ENCODE results near the gene TRAPPC13.
"Not testable (repeated sequence)": the region's sequence is repeated elsewhere in the genome, so short reads cannot be mapped to it uniquely, and the experiment has no call there.

TRAPPC13 gene

DNA sequence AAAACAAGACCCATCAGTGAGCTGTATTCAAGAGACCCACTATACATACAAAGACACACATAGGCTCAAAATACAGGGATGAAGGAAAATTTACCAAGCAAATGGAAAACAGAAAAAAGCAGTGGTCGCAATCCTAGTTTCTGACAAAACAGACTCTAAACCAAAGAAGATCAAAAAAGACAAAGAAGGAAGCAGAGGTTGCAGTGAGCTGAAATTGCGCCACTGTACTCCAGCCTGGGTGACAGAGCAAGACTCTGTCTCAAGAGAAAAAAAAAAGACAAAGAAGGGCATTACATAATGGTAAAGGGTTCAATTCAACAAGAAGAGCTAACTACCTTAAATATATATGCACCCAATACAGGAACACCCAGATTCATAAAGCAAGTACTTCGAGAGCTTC lies 51.2 kb downstream of the TRAPPC13 start:
- DNase-seq (ENCODE audit: low spot score): not testable (repeated sequence)

- DNase-seq (ENCODE audit: low spot score): no peak
Observed at GRCh38 chr5:65682148-65682547, 57.3 kb downstream of the TRAPPC13 start.

- DNase-seq (ENCODE audit: low spot score): no peak
Observed at GRCh38 chr5:65693121-65693520, 68.3 kb downstream of the TRAPPC13 start.

DNA sequence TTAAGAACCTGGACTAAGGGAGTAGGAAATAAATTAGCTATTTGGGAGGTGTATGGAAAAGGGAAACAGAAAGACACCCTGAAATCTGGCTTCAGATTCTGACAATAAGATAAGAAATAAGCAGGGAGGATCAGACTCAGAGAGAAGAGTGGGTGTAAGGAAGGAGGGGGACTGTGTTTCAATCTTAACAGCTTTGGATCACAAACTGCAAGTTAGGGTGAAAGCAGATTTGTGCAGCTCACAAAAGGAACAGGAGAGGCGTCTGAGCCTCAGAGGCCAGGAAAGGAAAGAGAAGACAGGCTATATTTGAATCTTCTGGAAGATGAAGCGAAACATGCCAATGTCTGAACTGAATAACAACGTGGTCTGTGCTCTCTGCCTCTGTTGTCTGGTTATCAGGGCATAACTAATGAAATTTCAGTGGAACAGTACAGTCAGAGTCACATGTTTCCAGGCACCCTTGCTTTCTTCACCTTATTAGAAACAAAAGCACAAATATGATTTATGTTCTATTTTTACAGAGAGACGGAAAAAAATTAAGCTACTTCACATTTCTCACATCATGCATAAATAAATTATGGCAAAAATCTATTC lies 70.4 kb downstream of the TRAPPC13 start:
- DNase-seq (ENCODE audit: low spot score): no peak

- no peak for DNase-seq (ENCODE audit: low spot score)
Observed at GRCh38 chr5:65695896-65696295, 71.1 kb downstream of the TRAPPC13 start.

GRCh38 chr5:65696892-65697291 lies 72.1 kb downstream of the TRAPPC13 start:
- DNase-seq (ENCODE audit: low spot score): no peak

DNA sequence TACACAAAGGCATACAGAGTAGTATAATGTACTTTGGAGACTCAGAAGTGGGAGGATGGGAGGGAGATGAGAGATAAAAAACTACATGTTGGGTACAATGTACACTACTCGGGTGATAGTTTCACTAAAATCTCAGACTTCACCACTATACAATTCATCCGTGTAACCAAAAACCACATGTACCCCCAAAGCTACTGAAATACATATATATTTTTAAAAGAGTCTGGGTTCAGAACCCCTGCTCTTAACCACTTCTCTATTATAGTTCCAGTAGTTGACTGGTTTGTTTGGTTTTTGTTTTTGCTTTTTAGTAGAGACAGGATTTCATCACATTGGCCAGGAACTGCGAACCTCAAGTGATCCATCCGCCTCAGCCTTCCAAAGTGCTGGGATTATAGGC lies 74.5 kb downstream of the TRAPPC13 start:
- DNase-seq (ENCODE audit: low spot score): no peak

- no peak for DNase-seq (ENCODE audit: low spot score)
Observed at GRCh38 chr5:65702036-65702435, 77.2 kb downstream of the TRAPPC13 start.

GRCh38 chr5:65704621-65705239 lies 79.9 kb downstream of the TRAPPC13 start:
- DNase-seq (ENCODE audit: low spot score): no peak

GRCh38 chr5:65707663-65708062 lies 82.8 kb downstream of the TRAPPC13 start:
- no peak for DNase-seq (ENCODE audit: low spot score)

- DNase-seq (ENCODE audit: low spot score): no peak
Observed at GRCh38 chr5:65708145-65708544, 83.3 kb downstream of the TRAPPC13 start.
